Hepatocyte (in vitro differentiated cells): ENCODE results near the gene CDK5. TPM values are rescaled to one million over a fixed set of nuclear protein-coding genes. Genes with fewer than 3 reads are reported as not detected.

Source experiments
- DNase-seq: peaks from one replicate; pipeline ENCODE4 v3.0.0-alpha.2; 2016; ENCODE audit warnings: low spot score
- H2AFZ ChIP-seq: fragments of 200-600 bp; sonication (generic); 2 replicates; pipeline ENCODE4 v1.6.0; 2016; ENCODE audit warnings: antibody characterized with exemption, mild to moderate bottlenecking
- H3K27ac ChIP-seq: fragments of 200-600 bp; sonication (generic); 2 replicates; pipeline ENCODE4 v1.5.1; 2016; ENCODE audit warnings: mild to moderate bottlenecking
- H3K27me3 ChIP-seq: fragments of 200-600 bp; sonication (generic); 2 replicates; pipeline ENCODE4 v1.6.1; 2016
- H3K36me3 ChIP-seq: fragments of 200-600 bp; sonication (generic); replicated peaks from 2 replicates; pipeline ENCODE4 v1.5.1; 2016; ENCODE audit warnings: low read depth; ENCODE audit not compliant: insufficient read depth
- H3K4me1 ChIP-seq: fragments of 200-600 bp; sonication (generic); 2 replicates; pipeline ENCODE4 v1.5.1; 2016; ENCODE audit warnings: mild to moderate bottlenecking, moderate library complexity; ENCODE audit not compliant: insufficient read depth
- H3K4me2 ChIP-seq: fragments of 200-600 bp; sonication (generic); 2 replicates; pipeline ENCODE4 v1.6.0; 2016
- H3K4me3 ChIP-seq: fragments of 200-600 bp; sonication (generic); 2 replicates; pipeline ENCODE4 v1.5.1; 2016; ENCODE audit warnings: mild to moderate bottlenecking
- H3K79me2 ChIP-seq: fragments of 200-600 bp; sonication (generic); 2 replicates; pipeline ENCODE4 v1.6.0; 2017; ENCODE audit warnings: mild to moderate bottlenecking
- H3K9me2 ChIP-seq: fragments of 200-600 bp; sonication (generic); replicated peaks from 2 replicates; pipeline ENCODE4 v1.6.0; 2017; ENCODE audit warnings: mild to moderate bottlenecking; ENCODE audit not compliant: insufficient read depth
- H3K9me3 ChIP-seq: fragments of 200-600 bp; sonication (generic); 2 replicates; pipeline ENCODE4 v1.5.1; 2016; ENCODE audit warnings: low read depth, mild to moderate bottlenecking
- H4K20me1 ChIP-seq: fragments of 200-600 bp; sonication (generic); 2 replicates; pipeline ENCODE4 v1.6.0; 2016; ENCODE audit warnings: mild to moderate bottlenecking; ENCODE audit not compliant: insufficient read depth, poor library complexity, severe bottlenecking
- EZH2 ChIP-seq: fragments of 200-600 bp; sonication (generic); IDR thresholded peaks from 2 replicates; pipeline ENCODE4 v1.6.1; 2016; ENCODE audit warnings: antibody characterized with exemption, mild to moderate bottlenecking, borderline replicate concordance
- EZH2phosphoT487 ChIP-seq: fragments of 200-600 bp; sonication (generic); IDR thresholded peaks from one replicate; pipeline ENCODE4 v1.6.1; 2018; ENCODE audit warnings: antibody characterized with exemption, mild to moderate bottlenecking, low read depth, moderate library complexity; ENCODE audit not compliant: unreplicated experiment, severe bottlenecking
- WGBS: methylation state at CpG from one replicate; pipeline ENCODE4 v1.1.6; 2016; ENCODE audit warnings: low lambda C conversion rate; ENCODE audit errors: missing lambda C conversion rate; 5-methylcytosine and 5-hydroxymethylcytosine counted together
- polyA plus RNA-seq: library from polyadenylated mRNA; unstranded; fragments of >200 nt; fragmentation: Nextera tagmentation; extraction: Ambion mirVana; gene quantifications from 2 replicates; pipeline ENCODE4 v1.2.1, GENCODE V29; 2016
- total RNA-seq: library from RNA; depleted of rRNA; stranded (reverse); fragments of >200 nt; gene quantifications from 2 replicates; pipeline ENCODE4 v1.2.3, GENCODE V29; 2014
- TF ChIP-seq, protein P1 (sequence below): fragments of 200-600 bp; sonication (generic); IDR thresholded peaks from 2 replicates; pipeline ENCODE4 v1.5.1; 2016; ENCODE audit warnings: antibody characterized with exemption, mild to moderate bottlenecking; ENCODE audit not compliant: poor library complexity

CDK5 gene
- total and polyA plus RNA-seq, 2 experiments from 2014 or later: 17.4 to 29.4 TPM

- Histone ChIP-seq H4K20me1 (no peaks in the 10 kb centered on the region), H3K27me3 (peaks cover 33% of the 10 kb centered on the region), H3K79me2 (no peaks in the 10 kb centered on the region), H3K36me3 (no peaks in the 10 kb centered on the region), H3K4me2 (peak overlapping the region; percentile 53), H2AFZ (no peak overlapping the region), H3K27ac (no peak overlapping the region), H3K4me3 (no peak overlapping the region), H3K4me1 (peaks cover 12% of the 10 kb centered on the region), H3K9me3 (no peaks in the 10 kb centered on the region), H3K9me2 (no peaks in the 10 kb centered on the region)
- TF ChIP-seq EZH2: no peak
- TF ChIP-seq EZH2phosphoT487: no peak
- TF ChIP-seq, protein P1, sequence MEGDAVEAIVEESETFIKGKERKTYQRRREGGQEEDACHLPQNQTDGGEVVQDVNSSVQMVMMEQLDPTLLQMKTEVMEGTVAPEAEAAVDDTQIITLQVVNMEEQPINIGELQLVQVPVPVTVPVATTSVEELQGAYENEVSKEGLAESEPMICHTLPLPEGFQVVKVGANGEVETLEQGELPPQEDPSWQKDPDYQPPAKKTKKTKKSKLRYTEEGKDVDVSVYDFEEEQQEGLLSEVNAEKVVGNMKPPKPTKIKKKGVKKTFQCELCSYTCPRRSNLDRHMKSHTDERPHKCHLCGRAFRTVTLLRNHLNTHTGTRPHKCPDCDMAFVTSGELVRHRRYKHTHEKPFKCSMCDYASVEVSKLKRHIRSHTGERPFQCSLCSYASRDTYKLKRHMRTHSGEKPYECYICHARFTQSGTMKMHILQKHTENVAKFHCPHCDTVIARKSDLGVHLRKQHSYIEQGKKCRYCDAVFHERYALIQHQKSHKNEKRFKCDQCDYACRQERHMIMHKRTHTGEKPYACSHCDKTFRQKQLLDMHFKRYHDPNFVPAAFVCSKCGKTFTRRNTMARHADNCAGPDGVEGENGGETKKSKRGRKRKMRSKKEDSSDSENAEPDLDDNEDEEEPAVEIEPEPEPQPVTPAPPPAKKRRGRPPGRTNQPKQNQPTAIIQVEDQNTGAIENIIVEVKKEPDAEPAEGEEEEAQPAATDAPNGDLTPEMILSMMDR: no peak
- 43% methylated on average over 4 of the region's 7 CpGs for WGBS
- DNase-seq: no peak
Observed at GRCh38 chr7:151020231-151020630, 37.5 kb downstream of the CDK5 start.

DNA sequence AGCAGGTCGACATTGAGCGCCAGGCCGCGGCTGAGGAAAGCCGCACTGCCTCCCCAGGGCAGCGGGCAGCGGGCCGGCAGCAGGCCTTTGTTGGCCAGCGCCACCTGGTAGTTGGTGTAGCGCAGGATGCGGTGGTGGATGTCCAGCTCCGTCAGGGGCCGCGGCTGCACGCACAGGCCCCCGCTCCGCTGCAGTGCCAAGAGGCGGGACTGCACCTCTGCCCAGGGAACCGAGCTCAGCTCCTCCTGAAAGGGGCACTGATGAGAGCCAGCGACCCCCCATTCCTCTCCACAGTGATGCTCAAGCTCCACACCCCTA is 38.6 kb downstream of the CDK5 start:
- Histone ChIP-seq H3K36me3 (no peaks in the 10 kb centered on the region), H3K4me2 (peak overlapping the region; percentile 78), H3K9me3 (no peaks in the 10 kb centered on the region), H2AFZ (peak overlapping the region; percentile 31), H3K4me3 (no peak overlapping the region), H3K27me3 (peaks cover 33% of the 10 kb centered on the region), H4K20me1 (no peaks in the 10 kb centered on the region), H3K27ac (no peak overlapping the region), H3K79me2 (no peaks in the 10 kb centered on the region), H3K9me2 (no peaks in the 10 kb centered on the region), H3K4me1 (peaks cover 12% of the 10 kb centered on the region)
- no peak for DNase-seq
- WGBS: 49% methylated on average over 20 of the region's 20 CpGs
- TF ChIP-seq EZH2phosphoT487 (no peak), EZH2 (no peak)
- TF ChIP-seq, protein P1: no peak

GRCh38 chr7:151018421-151019129 is 39.1 kb downstream of the CDK5 start:
- Histone ChIP-seq H3K4me3 (no peak overlapping the region), H3K9me2 (no peaks in the 10 kb centered on the region), H3K4me2 (peak overlapping the region; percentile 78), H2AFZ (peak overlapping the region; percentile 31), H3K4me1 (peaks cover 16% of the 10 kb centered on the region), H3K9me3 (no peaks in the 10 kb centered on the region), H3K36me3 (no peaks in the 10 kb centered on the region), H3K27ac (no peak overlapping the region), H4K20me1 (no peaks in the 10 kb centered on the region), H3K79me2 (no peaks in the 10 kb centered on the region), H3K27me3 (peaks cover 33% of the 10 kb centered on the region)
- 14% methylated on average over 53 of the region's 82 CpGs for WGBS
- peak; percentile 68 for DNase-seq
- TF ChIP-seq EZH2phosphoT487: no peak
- TF ChIP-seq, protein P1: no peak
- TF ChIP-seq EZH2: peak; percentile 58
